Stimulated activated memory B cell treated with anti-CD40 and anti-IgM and Interleukin-4, amounts not matched to agents 10 μg/mL and 1 μg/mL and 100 μg/mL, for 72 hours (primary cell): ENCODE measurements around the gene IL6R.
"Not testable (repeated sequence)": the region's sequence is repeated elsewhere in the genome, so short reads cannot be mapped to it uniquely, and the experiment has no call there.

Experiments
- ATAC-seq: fragments of 150-1000 bp; cut with Tn5 transposase; 2 replicates; pipeline ENCODE4 v1.10.0; 2021
- H3K27ac Mint-ChIP-seq: one replicate; pipeline ENCODE4 v1.8.0; 2022; ENCODE audit warnings: mild to moderate bottlenecking, mixed read lengths
- H3K27me3 Mint-ChIP-seq: one replicate; pipeline ENCODE4 v1.8.0; 2022; ENCODE audit warnings: mixed read lengths
- H3K36me3 Mint-ChIP-seq: one replicate; pipeline ENCODE4 v1.8.0; 2022; ENCODE audit warnings: mixed read lengths
- H3K4me1 Mint-ChIP-seq: one replicate; pipeline ENCODE4 v1.8.0; 2022; ENCODE audit warnings: mixed read lengths
- H3K4me3 Mint-ChIP-seq: one replicate; pipeline ENCODE4 v1.8.0; 2022; ENCODE audit warnings: mild to moderate bottlenecking, moderate library complexity, mixed read lengths
- H3K9me3 Mint-ChIP-seq: one replicate; pipeline ENCODE4 v1.8.0; 2022; ENCODE audit warnings: mixed read lengths

The IL6R gene

DNA sequence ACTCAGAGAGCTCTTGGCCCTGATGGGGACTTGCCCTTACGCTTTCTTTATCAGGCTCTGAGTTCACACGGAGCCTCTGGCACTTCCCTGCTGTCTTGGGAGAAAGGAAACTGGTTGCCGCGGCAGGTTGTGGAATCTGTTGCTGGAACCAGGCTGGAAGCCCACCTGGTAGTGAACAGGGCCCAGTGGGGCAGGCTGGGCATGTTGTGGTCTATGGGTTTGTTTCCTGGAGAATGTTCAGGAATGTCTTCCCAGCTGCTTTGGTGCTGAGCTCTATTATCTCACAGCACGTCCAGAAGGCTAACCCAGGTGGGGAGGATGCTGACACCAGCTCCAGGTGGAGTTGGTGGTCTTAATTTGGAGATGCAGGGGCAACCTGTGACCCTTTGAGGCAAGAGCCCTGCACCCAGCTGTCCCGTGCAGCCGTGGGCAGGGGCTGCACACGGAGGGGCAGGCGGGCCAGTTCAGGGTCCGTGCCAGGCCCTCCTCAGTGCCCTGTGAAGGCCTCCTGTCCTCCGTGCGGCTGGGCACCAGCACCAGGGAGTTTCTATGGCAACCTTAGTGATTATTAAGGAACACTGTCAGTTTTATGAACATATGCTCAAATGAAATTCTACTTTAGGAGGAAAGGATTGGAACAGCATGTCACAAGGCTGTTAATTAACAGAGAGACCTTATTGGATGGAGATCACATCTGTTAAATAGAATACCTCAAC is 63.5 kb downstream of the IL6R start:
- Mint-ChIP-seq H3K4me1 (peaks cover 20% of the 10 kb centered on the region), H3K4me3 (no peak overlapping the region), H3K27ac (no peak overlapping the region), H3K36me3 (no peaks in the 10 kb centered on the region), H3K27me3 (no peaks in the 10 kb centered on the region), H3K9me3 (no peaks in the 10 kb centered on the region)
- ATAC-seq = no peak

DNA sequence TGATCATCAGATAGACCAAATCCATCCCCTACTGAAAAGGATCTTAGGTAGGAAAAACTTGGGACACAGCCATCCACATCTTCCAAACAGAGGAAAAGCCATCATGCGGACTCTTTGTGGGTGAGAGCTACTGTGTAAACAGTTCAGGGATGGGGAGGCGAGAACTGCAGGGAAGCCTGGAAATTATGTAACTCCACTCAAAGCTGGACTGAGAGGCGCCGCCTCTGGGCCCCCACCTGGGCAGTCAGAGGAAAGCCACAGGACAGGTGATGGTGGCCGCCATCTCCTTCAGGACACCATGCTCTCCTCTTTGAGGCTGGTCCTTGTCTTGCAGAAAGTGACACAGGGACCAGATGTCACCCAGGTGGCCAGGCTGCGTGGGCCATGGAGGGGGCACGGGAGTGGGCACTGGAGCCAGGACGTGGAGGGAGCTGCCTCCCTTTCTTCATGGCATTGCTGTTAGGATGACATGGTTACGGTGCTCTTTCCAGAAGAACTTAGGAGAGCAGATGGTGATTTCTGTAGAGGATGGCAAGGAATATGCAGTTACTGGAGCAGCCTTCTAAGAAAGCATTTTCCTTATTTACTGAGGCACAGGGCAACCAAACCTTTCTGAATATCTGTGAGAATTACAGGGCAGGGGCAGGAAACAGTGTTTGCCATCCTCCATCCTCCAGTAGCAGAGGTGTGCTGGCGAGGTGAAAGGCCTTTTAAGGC is 64.9 kb downstream of the IL6R start:
- Mint-ChIP-seq H3K27ac (no peak overlapping the region), H3K27me3 (no peaks in the 10 kb centered on the region), H3K9me3 (no peaks in the 10 kb centered on the region), H3K4me1 (peaks cover 20% of the 10 kb centered on the region), H3K36me3 (no peaks in the 10 kb centered on the region), H3K4me3 (no peak overlapping the region)
- no peak for ATAC-seq

DNA sequence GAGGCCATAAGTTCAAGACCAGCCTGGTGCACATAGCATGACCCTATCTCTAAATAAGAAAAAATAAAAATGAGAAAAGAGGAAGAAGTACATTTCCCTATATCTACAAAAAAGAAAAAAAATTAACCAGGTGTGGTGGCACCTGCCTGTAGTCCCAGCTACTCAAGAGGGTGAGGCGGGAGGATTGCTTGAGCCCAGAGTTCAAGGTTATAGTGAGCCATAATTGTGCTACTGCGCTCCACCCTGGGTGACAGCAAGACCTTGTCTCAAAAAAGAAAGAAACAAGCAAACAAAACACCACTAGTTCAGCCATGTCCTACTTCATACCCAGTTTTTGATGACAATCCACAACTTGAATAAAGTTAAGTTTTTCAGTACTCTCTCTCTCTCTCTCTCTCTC is 66.2 kb downstream of the IL6R start:
- H3K4me3 Mint-ChIP-seq = no peak overlapping the region
- H3K4me1 Mint-ChIP-seq = peaks cover 13% of the 10 kb centered on the region
- ATAC-seq = no peak
- no peak overlapping the region for H3K27ac Mint-ChIP-seq
- H3K9me3 Mint-ChIP-seq = no peaks in the 10 kb centered on the region
- no peaks in the 10 kb centered on the region for H3K27me3 Mint-ChIP-seq
- H3K36me3 Mint-ChIP-seq = no peaks in the 10 kb centered on the region

DNA sequence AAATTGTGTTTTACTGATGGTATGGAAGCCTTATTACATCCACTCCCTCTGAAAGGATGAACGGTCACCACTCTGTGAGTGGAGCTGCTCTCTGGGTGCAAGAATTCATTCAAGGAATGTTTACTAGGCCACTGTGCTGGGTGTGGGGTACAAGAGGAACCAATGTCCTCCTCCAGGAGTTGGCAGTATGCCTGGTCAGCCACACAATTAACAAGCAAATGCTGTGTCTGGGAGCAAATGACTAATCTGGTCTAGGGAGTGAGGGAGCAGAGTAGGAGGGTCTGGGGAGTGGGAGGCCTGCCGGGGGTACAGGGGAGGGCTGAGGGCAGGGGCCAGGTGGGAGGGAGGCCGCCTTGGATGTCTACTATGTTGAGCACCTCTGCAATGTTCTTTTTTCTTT is 69.7 kb downstream of the IL6R start:
- no peak overlapping the region for H3K4me3 Mint-ChIP-seq
- H3K9me3 Mint-ChIP-seq = no peaks in the 10 kb centered on the region
- H3K36me3 Mint-ChIP-seq = no peaks in the 10 kb centered on the region
- no peak overlapping the region for H3K27ac Mint-ChIP-seq
- no peak for ATAC-seq
- H3K27me3 Mint-ChIP-seq = no peaks in the 10 kb centered on the region
- peaks cover 7% of the 10 kb centered on the region for H3K4me1 Mint-ChIP-seq

DNA sequence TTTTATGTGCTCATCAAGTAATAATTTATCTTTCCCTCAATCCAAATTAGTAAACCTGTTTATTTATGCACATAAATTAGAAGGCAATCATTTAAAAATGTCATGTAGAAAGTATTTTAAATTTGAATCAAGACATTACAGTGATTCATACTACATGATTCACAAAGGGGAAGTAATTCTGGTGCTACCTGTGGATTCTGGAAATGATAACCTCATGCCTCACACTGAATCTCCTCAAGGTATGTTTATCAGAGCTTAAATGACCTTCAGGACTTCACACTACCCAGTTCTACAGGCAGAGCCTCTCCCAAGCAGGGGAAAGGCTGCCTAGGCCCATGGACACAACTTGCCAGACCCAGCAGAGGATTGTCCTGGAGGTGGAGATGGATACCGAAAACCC is 71.6 kb downstream of the IL6R start:
- Mint-ChIP-seq H3K27me3 (no peaks in the 10 kb centered on the region), H3K27ac (no peak overlapping the region), H3K4me3 (no peak overlapping the region), H3K36me3 (no peaks in the 10 kb centered on the region), H3K4me1 (peaks cover 7% of the 10 kb centered on the region), H3K9me3 (no peaks in the 10 kb centered on the region)
- ATAC-seq = no peak

DNA sequence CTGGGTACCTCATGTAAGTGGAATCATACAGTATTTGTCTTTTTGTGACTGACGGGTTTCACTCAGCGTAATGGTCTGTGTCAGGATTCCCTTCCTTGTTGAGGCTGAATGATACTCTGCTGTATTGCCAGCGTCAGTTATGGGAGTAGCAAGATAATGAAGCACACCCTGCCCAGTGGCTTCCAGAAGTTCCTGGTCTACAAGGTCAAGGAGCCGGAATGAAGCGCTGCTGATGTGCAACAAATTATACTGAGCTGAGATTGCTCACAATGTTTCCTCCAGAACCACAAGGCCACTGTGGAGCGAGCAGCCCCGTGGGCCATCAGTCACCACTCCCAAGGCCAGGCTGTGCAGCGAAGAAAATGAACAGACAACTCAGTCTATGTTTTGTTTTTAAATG is 72.9 kb downstream of the IL6R start:
- H3K27ac Mint-ChIP-seq = no peak overlapping the region
- no peaks in the 10 kb centered on the region for H3K27me3 Mint-ChIP-seq
- no peak for ATAC-seq
- no peaks in the 10 kb centered on the region for H3K9me3 Mint-ChIP-seq
- H3K4me1 Mint-ChIP-seq = peaks cover 7% of the 10 kb centered on the region
- no peaks in the 10 kb centered on the region for H3K36me3 Mint-ChIP-seq
- H3K4me3 Mint-ChIP-seq = no peak overlapping the region

DNA sequence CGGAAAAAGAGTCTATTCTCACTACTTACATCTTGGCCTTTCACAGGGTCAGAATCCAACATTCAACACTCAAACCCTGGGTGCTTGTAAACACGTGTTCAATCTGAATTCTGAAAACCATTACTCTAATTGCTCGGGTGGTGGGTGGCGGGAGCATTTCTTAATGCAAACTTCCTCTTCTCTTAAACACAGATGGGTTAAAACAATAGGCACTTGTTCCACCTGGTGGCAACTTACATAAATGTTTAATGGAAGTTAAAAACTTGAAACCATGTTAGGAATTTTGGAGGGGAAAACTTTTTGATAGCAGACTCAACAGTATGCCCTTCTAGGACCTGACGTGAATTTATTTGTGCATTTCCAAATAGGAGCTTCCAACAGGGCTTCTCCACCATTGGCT is 73.5 kb downstream of the IL6R start:
- no peak overlapping the region for H3K27ac Mint-ChIP-seq
- H3K4me3 Mint-ChIP-seq = no peak overlapping the region
- no peak for ATAC-seq
- H3K4me1 Mint-ChIP-seq = peaks cover 7% of the 10 kb centered on the region
- no peaks in the 10 kb centered on the region for H3K27me3 Mint-ChIP-seq
- no peaks in the 10 kb centered on the region for H3K36me3 Mint-ChIP-seq
- H3K9me3 Mint-ChIP-seq = no peaks in the 10 kb centered on the region

DNA sequence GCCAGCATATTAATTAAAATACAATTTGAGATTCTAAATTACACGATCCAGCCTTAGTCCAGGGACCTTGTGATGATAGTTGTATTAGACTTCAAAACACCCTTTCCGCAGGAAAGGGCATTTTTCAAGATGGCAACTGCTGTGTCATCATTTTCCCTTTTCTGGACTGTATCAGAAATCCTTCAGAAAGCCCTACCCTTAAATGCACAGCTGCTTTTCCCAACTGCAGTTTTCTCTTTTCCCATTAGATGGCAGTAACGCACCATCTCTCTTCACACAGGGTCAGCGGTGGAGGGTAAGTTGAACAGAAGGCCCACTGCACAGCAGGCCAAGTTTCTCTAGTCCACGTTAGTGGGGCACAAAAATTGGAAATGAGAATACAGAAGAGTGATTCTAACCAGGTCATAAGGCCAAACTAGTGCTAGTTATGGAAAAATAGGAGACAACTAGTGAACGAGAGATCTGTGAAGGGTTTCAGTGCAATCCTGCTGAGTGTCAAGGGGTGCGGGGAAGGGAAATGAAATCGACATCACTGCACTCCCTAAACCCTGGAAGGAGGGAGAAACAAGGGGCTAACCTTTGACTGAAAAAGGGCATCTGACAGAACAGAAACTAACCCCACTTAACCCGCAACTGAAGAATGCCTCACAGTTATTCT is 74.8 kb downstream of the IL6R start:
- H3K4me1 Mint-ChIP-seq = peaks cover 7% of the 10 kb centered on the region
- H3K36me3 Mint-ChIP-seq = no peaks in the 10 kb centered on the region
- no peak overlapping the region for H3K4me3 Mint-ChIP-seq
- peak; percentile 85 for ATAC-seq
- no peak overlapping the region for H3K27ac Mint-ChIP-seq
- no peaks in the 10 kb centered on the region for H3K27me3 Mint-ChIP-seq
- H3K9me3 Mint-ChIP-seq = no peaks in the 10 kb centered on the region

DNA sequence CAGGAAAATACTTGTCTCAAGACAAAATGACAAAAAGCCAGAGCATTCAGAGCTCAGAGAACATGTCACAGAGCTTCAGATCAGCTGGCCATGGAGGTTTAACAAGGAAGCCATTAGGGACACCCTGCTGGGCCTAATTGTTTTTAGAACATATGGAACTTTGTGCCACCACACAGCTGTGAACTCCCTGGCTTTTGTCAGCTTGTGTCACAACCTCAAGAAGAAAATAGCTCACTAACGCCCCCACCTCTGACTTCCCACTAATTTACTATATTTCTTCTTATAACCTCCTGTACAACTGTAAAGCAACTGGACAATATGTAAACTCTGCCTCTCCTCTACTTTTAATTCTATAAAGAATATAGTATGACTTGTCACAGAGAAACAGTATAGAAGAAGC is 75.9 kb downstream of the IL6R start:
- Mint-ChIP-seq H3K27me3 (no peaks in the 10 kb centered on the region), H3K27ac (no peak overlapping the region), H3K4me3 (no peak overlapping the region)

DNA sequence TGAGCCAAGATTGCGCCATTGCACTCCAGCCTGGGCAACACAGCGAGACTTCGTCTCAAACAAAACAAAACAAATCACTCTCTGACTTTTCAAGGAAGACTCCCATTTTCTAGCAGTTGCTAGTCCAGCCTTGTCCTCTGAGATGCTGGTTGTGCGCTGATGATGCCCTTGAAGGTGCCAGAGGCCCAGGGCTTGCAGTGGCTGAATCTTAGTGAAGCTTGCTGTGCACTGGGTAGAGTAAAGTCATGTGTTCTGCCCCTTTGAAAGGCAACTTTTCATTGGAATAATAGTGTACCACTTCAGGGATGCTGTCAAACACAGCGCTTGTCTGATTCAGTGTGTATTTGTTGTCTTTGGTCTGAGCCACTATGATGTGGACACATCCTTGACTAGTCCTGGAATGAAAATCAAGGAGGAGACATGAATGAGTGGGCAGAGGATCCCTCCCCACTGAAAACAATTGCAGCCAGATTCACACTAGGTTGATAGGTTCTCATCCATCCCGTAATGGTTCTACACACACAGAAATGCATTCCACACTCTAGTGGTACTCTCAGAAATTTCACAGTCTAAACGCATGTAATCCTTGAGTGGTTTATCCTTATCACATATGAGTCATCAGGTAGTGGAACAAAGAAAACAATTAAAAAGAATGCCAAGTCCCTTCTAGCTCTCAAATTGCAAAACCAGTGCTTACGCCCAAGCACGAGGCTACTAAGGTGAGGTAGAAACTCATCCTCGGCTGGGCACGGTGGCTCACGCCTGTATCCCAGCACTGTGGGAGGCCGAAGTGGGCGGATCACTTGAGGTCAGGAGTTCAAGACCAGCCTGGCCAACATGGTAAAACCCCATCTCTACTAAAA is 79.0 kb downstream of the IL6R start:
- Mint-ChIP-seq H3K9me3 (no peaks in the 10 kb centered on the region), H3K36me3 (no peaks in the 10 kb centered on the region), H3K27me3 (no peaks in the 10 kb centered on the region), H3K4me1 (no peaks in the 10 kb centered on the region), H3K4me3 (no peak overlapping the region), H3K27ac (no peak overlapping the region)
- ATAC-seq = no peak

More for the DNA sequence above, 75.9 kb downstream of the IL6R start:
- ATAC-seq = no peak
- peaks cover 7% of the 10 kb centered on the region for H3K4me1 Mint-ChIP-seq
- H3K36me3 Mint-ChIP-seq = no peaks in the 10 kb centered on the region
- H3K9me3 Mint-ChIP-seq = no peaks in the 10 kb centered on the region

DNA sequence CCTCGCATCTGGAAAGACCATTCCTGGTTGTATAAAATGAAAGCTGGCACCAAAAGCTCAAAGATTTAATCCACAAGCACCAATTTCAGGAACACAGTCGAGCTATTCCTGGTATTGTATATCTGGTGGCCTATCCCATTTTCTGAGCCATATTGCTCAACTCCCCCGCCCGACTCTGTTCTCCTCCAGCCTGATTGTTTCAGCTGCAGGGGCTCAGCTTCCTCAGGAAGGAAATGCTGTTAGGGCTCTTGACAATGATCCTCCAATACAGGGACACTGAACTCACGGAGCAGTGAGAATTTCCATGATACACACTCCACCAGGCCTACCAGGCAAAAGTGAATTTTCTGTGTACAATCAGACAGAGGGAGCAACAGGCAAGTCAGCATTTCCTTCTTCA is 80.0 kb downstream of the IL6R start:
- Mint-ChIP-seq H3K4me3 (no peak overlapping the region), H3K4me1 (peaks cover under 1% of the 10 kb centered on the region), H3K27ac (no peak overlapping the region), H3K36me3 (no peaks in the 10 kb centered on the region), H3K27me3 (no peaks in the 10 kb centered on the region), H3K9me3 (no peaks in the 10 kb centered on the region)
- no peak for ATAC-seq

DNA sequence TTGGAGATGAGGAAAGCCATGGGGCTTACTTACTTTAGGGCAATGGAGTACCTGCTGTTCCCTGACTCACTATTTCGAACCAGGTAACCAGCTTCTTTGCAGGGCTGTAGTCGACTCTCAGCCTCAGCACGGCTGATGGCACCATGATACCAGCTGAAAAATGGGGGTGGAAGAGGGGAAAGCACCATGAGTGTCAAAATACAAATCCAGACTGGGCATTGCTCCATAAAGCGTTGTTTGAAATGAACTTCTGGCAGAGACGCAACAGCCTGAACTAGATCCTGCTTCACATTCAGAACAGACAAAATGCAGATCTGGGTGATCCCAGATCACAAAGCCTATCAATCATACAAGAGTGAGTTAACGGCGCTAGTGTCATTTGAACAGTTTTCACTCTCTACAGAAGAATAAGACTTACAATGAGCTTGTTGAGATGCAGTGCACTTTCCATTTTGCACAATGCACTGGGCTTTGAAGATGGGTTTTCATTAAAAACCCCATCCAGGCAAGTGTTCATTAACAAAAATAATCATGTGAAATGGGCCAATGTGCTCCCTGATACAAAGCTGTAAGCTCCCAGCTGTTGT is 80.9 kb downstream of the IL6R start:
- H3K27me3 Mint-ChIP-seq = no peaks in the 10 kb centered on the region
- H3K9me3 Mint-ChIP-seq = no peaks in the 10 kb centered on the region
- no peak overlapping the region for H3K27ac Mint-ChIP-seq
- no peaks in the 10 kb centered on the region for H3K36me3 Mint-ChIP-seq
- peaks cover 10% of the 10 kb centered on the region for H3K4me1 Mint-ChIP-seq
- H3K4me3 Mint-ChIP-seq = no peak overlapping the region
- ATAC-seq = no peak

DNA sequence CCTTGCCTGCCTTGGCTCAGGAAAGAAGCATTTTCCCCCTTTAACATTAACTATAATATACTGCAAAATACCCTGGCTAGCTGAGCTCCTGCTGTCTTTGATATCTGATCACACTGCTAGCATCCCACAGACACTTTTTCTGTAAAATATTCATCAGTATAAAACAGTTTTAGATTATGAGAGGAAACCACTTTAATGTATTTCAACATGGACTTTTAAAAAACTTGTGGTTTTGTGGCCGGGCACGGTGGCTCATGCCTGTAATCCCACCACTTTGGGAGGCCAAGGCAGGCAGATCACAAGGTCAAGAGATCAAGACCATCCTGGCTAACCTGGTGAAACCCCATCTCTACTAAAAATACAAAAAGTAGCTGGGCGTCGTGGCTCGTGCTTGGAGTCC is 81.6 kb downstream of the IL6R start:
- H3K27ac Mint-ChIP-seq, H3K4me3 Mint-ChIP-seq, H3K27me3 Mint-ChIP-seq, H3K9me3 Mint-ChIP-seq, H3K36me3 Mint-ChIP-seq, ATAC-seq: not testable (repeated sequence)
- H3K4me1 Mint-ChIP-seq = peaks cover 17% of the 10 kb centered on the region

DNA sequence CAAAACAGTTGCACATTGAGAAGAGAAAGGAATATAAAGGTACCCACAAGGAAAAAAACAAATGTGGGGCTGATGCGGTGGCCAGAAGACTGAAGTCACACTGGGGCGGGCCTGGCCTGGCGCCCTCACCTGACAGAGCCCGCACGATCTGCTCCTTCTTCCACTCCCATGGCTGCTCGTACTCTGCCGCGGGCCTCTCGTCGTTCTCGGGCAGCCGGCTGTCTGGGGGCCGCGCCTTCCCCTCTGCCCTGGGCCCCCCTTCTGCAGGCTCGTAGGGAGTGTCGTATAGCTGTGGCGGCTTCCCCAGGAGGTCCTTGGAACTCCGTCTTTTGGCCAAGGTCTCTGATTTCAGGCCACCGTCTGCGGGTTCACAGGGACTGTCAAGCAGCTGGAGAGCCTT is 83.8 kb downstream of the IL6R start:
- no peak overlapping the region for H3K27ac Mint-ChIP-seq

More for the DNA sequence above, 83.8 kb downstream of the IL6R start:
- Mint-ChIP-seq H3K4me1 (peaks cover 37% of the 10 kb centered on the region), H3K27me3 (no peaks in the 10 kb centered on the region), H3K36me3 (no peaks in the 10 kb centered on the region), H3K9me3 (no peaks in the 10 kb centered on the region), H3K4me3 (no peak overlapping the region)
- no peak for ATAC-seq
